Measurements from ENCODE around the gene SMURF2.
"Not testable (repeated sequence)": the region's sequence is repeated elsewhere in the genome, so short reads cannot be mapped to it uniquely, and the experiment has no call there.

The SMURF2 gene

DNA sequence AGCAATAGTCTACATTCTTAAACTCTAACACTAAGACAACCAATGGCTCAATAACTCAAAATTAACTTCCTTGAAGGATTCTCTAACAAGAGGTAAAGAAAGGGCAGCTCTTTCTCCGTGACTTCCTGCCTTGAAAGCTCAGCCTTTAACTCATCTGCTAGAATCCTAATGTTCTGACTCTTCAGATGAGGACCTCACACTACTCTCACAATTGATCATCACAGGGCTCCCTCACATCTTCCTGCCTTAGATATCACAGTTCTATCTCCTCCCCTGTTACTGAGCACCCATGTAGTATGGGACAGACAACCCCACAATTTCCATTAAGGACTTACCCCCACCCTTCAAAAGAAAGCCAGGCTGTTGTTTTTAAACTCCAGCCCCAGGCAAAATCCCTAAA lies 33.5 kb downstream of the SMURF2 start:
- no peak for DNase-seq

DNA sequence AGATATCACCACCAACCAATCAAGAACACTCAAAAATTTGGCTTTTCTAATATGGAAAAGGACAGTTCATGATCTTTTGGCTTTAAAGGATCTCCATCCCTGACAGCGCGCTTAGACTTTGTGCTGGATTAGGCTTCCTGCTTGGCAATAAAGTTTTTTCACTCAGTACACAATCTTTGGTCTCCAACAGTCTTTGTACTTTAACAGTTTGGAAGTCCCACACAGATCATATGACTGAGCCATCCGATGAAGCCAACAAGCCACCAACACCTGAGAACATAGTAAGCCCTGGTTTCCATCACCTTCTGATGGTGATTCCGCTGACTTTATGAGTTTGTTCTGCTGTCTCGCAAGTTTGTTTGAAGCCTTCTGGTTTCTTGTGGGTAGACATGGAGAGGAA lies 34.3 kb downstream of the SMURF2 start:
- no peak for DNase-seq

DNA sequence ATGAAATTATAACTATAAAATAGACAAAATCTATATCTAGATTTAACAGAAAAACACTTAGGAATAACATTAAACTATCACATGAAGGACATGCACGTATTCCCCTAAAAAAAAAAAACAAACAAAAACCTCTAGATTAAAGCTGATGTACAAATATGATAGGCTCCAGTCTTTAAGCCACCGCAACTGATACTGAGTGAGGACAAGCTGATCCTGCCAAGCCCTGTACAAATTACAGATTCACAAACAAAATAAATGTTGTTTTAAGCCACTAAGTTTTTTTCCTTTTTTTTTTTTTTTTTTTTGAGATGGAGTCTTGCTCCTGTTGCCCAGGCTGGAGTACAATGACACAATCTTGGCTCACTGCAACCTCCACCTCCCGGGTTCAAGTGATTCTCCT lies 35.3 kb downstream of the SMURF2 start:
- no peak for DNase-seq

DNA sequence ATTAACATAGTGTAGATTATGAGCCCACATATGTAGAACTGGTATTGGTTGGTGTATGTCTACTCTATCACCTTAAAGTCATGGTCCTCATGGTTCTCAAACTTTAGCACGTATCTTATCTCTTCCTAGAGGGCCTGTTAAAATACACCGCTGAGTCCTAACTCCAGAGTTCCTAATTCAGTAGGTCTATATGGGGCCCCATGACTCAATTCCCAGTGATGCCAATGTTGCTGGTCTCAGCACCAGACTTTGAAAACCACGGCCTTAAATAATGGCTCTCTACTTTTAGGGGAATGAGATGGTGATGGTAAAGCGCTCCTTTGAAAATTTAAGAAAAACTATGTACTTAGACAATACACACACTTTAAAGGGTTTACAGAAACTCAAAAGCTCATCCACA lies 36.6 kb downstream of the SMURF2 start:
- DNase-seq, result no peak

DNA sequence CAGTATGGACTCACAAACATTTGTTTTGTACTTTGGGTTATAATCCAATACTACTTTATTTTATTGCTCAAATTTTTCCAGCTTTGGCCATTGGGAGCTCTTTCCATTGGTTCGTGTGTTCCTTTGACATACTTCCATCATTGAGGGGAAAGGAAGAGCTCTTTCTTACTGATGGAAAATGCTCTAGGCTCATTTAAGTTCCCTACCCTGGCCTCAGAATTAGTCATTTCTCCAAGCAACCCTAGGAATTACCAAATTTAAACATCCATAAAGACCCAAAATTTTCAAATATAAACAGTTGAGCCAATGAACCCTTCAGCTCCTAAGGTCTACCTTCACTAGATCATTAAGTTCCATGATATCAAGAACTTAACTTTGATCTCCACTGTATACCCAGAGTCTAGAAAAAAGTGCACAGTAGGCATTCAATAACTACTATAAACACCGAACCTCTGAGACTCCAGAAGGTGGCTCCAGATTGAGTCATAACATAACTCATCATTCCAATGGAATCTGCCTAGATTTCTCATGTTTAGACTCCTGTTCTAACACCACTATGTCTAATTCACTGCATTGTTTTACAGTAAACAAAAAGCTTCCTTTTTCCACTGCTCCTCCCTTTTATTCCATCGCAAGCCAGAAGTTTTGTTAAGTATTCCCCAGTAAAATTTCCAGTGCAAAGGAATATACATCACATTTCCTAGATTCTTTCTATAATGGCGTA lies 39.0 kb downstream of the SMURF2 start:
- no peak for DNase-seq

DNA sequence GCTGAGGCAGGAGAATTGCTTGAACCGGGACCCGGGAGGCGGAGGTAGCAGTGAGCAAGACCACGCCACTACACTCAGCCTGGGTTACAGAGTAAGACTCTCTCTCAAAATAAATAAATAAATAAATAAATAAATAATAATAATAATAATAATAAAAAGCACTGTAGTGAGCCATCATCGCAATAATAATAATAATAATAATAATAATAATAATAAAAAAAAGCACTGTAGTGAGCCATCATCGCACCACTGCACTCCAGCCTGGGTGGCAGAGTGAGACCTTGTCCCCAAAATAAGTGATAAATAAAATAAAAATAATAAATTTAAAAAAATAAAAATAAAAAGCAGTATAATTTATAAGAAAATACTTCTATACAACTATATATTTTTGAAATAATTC lies 40.3 kb downstream of the SMURF2 start:
- DNase-seq, result no peak

DNA sequence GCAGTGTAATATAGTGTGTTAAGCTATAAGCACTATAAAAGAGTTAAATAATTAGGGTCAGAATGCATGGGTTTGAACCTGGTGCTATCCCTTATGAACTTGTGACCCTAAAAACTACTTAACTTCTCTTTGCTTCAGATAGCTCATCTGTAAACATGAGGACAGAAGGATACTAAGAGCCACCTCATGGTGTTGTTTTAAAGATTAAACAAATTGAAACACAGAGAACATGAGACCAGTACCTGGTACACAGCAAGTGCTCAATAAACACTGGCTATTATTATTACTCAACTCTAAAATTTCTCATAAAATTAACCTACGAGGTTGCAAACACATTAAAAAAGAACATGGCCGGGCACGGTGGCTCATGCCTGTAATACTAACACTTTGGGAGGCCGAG lies 43.3 kb downstream of the SMURF2 start:
- no peak for DNase-seq

DNA sequence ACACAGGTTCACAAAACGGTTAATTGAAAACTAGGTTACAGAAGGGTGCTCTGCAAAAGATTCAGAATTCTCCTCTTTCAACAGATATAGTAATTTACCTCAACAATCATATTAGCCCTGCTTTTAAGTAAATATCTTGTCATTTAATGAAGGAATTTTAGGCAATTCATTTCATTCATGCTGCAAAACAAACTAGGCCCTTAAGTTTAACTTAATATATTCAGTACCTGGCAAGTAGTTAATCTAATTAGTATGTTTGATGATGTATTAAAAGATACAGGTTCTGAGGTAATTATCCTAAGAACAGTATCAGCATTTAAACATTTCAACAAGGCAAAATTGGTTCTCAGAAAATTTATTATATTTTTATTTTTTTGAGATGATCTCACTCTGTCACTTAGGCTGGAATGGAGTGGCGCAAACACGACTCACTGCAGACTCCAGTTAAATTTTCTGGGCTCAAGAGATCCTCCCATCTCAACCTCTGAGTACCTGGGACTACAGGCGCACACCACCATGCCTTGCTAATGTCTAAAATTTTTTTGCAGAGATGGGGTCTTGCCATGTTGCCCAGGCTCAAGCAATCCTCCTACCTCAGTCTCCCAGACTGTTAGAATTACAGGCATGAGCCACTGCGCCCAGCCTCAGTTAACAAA lies 44.9 kb downstream of the SMURF2 start:
- no peak for DNase-seq

DNA sequence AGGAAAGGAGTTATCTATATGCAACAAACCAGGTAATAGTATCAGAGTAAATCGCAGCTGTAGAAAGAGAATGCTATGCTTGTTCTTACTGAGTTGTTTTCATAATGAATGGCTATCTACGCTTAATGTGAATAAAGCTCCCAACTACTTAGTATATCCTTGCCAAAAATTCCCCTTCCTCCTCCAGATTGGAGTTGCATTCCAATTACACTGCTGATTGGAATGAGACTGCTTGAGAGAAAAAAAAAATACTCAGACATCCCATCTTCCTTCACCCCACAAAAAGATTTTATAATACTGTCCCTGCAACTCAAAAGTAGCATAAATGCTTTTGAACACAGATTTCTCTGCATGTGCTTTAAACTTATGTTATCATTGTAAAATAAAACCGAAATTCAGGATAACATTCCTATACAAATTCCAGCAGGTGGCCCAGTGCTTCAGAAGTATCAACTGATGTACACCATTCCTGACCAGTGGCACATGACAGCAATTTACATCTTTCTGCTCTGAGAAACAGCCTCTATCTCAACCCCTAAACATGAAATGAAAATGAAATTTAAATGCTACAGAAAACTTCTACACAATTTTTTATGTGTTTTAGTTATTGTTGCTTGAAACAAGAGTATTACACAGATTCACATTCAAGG lies 47.0 kb downstream of the SMURF2 start:
- no peak for DNase-seq

DNA sequence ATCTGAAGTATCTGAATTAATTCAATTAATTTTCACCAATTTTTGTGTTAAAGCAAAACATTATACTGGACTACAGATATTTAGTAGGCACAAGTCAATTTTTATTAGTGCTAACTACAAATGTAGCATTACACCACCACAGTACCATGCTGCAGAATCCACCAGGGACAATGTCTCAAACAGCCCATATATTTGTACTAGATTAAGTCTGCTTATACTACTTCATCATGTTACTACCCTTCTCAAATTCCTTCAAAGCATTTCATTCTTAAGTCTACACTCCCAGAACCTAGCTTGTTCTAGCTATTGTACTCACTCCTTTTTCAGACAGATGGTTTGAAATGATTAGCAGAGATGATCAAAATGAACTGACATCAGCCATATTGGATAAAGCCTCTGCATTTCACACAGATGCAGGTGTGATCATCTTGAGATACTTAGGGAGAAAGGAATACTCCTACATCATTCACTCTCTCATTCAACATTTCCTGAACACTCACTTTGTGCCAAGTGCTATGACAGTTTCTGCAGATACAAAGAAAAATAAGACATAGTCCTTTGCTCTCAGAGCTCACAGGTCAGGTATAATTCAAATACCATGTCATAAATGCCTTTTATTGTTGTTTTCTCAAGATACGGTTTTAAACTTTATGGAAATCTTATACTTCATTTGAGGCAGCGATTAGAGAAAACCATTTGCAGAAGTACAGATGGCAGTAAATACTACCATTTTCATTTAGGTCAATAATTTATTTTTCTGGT lies 47.7 kb downstream of the SMURF2 start:
- no peak for DNase-seq

DNA sequence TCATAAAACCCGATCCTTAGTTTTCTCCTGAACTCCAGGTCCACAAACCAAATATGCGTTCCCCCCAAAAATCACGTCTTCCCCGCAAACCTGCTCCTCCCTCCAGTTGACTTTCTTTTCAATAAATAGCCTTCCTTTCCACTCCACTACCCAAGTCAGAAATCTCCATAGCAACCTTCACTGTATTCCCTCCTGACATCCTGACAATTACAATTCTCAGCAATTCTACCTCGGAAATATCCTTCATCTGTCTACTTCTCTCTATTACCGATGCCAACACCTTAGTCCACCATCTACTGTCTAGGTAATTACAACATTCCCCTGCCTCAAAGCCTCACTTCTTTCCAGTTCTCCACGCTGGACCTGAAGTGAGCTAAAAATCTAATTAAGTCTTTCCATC lies 50.7 kb downstream of the SMURF2 start:
- no peak for DNase-seq

DNA sequence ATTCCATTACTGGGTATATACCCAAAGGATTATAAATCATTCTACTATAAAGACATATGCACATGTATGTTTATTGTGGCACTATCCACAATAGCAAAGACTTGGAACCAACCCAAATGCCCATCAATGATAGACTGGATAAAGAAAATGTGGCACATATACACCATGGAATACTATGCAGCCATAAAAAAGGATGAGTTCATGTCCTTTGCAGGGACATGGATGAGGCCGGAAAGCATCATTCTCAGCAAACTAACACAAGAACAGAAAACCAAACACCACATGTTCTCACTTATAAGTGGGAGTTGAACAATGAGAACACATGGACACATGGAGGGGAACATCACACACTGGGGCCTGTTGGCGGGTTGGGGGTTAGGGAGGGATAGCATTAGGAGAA lies 51.9 kb downstream of the SMURF2 start:
- not testable (repeated sequence) for DNase-seq

DNA sequence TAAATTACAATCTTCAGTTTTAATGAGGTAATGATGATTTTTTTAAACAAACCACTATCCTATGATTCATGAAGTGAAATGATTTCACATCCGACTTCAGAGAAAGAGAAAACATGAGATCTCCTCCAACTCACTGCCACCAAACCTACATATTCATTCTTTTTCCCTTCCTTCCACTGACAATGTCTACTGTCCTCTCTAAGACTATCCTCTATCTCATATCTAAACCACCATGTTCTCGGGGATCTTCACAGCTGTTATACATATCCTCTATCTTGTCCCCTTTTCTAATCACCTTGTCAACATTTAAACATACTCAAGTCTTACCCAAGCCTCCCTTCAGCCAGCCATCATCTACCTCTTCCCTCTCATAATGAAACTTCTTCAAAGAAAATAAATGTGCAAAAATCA lies 53.5 kb downstream of the SMURF2 start:
- no peak for DNase-seq

DNA sequence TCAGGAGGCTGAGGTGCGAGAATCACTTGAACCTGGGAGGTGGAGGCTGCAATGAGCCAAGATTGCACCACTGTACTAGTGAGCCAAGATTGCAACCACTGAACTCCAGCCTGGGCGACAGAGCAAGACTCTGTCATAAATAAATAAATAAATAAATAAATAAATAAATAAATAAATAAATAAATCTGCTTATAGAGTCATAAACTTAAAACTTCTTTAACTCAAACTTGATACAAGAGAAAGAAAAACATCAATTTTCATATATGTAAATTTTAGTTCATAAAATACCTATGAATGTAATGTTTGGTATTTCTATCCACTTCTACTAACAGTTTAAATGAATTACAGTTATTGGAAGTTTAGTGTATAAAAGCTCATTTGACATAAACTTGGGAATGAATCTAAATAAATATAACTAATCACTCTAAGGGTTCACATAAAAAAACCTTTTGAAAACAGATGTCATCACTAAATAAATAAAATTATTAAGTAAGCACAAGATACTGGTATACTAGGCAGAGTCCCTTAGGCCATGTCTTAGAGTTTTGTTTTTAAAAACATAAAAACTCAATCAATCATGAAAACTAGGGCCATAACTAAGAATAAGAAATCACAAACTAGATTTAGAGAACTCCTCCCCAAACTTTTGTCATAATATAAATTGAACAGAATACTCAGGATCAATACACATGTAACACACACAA lies 54.1 kb downstream of the SMURF2 start:
- DNase-seq, result no peak

DNA sequence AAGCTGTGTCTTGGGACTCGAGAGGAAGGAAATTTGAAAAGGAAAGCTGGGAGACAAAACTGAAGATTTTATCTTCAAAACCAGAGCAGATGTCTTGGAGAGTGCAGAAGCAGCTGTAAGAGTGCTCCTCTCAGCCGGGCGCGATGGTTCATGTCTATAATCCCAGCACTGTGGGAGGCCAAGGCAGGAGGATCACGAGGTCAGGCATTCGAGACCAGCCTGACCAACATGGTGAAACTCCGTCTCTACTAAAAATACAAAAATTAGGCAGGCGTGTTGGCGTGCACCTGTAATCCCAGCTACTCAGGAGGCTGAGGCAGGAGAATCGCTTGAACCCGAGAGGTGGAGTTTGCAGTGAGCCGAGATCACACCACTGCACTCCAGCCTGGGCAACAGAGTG lies 57.6 kb downstream of the SMURF2 start:
- DNase-seq, result not testable (repeated sequence)

DNA sequence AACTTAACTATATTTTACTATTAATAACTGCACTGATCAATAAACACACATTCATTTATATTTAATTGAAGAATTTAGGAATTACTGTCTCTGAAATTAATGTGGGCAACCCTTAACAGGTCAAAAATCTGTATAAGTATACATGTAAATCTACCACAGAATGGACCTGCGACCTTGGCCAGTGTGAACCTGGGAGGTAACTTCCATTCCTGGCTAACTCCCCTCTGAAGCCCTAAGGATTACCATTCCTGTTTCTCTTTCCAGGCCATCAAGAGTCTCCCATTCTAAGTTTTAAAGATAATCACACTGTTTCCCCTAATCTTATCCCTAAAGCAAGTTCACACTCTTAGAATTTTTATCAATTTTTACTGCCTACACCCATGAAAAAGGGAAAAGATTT lies 58.1 kb downstream of the SMURF2 start:
- no peak for DNase-seq

DNA sequence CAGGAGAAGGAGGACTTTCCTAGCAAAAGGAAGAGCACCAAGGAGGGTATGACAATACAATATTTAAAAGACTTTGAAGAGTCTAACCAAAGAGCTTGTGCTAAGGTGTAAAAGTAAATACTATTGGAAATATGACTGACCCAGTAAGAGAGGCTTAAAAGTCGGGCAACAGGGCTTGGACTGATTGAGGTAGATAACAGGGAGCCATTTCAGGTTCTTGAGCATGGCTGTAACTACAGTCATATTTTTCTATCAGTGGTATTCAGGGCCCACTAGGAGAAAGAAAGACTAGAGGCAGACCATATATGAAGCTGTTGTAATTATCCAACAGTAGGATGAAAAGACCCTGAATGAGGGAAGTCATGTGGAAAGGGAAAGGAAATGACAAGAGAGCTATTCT lies 62.3 kb downstream of the SMURF2 start:
- no peak for DNase-seq

DNA sequence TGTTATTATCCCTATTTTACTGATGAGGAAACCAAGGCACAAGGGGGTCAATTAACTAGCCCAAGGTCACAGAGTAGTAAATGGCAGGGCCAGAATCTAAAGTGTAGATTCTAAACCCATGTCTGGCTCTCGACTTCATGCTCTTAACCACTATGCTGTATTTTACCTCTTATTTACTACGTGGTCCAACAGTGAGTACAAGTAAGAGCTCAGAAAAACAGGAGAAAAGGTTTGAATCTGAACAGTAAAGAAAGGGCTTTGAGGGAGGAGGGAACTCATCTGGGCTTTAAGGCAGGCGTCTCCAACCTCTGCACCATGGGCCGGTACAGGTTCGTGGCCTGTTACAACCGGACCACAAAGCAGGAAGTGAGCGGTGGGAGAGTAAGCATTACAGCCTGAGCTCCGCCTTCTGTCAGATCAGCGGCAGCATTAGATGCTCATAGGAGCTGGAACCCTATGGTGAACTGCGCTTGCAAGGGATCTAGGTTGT lies 62.9 kb downstream of the SMURF2 start:
- DNase-seq, result peak; percentile 34

DNA sequence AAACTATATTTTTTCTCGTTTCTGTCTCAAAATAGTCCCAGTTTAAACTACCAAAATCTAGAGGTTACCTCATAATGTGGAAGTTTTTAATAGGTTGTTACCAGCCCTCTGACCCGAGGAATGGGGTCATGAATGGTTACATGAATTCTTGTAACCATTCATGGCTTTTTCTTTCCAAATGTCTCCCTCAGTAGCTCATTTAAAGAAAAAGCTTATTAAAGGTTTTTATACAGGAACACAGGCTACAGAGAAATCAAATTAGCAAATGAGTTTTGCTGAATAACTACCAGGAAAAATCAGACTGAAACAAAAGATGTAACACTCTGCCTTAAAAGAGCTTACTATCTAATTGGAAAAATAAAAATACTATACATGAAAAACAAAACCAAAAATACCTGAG lies 63.4 kb downstream of the SMURF2 start:
- DNase-seq, result no peak

DNA sequence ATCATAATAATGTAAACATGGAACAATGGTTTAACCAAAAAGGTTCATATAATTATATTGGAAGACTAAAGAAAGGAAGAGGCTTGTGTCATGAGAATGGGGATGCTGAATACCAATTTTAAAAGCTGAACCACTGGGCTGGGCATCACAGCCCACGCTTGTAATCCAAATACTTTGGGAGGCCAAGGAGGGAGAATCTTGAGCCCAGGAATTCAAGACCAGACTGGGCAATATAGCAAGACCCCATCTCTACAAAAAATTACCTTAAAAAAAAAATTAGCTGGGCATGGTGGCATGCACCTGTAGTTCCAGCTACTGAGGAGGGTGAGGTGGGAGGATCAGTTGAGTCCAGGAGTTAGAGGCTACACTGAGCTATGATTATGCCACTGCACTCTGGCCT lies 65.1 kb downstream of the SMURF2 start:
- no peak for DNase-seq

DNA sequence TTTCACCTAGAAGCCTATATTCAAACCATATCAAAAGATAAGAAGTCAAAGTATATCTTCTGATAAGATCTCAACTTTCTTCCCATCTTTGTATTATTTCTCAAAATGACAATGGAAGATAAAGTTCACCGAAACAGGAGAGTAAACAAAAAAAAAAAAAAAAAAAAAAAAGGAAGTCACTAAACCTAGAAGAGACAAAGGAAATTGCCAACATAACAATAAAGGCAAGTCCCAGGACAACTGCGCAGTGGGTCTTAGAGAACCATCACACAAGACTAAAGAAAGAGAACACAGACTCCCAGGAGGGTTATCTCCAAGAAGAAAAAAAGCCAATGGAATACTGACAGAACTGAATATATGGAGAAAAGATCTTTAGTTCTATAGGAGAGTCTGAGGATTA lies 65.7 kb downstream of the SMURF2 start:
- DNase-seq, result no peak

DNA sequence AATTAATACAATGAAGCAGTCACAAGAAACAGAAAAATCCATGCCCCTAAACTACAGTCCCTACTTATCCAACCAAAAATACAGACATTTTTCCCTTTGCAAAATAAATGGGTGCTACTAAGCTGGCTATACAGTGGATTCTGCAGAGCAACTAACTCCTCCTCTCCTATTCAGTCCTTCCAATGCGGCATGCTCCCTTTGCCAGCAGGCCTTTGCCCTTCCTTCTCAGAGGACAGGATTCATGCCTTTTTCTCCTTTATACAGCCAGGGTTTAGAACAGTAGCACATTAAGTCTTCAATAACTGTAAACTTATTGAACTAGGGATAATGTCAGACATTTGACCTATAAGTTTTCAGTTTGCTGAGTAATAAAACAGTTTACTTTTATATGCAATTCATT lies 70.2 kb downstream of the SMURF2 start:
- no peak for DNase-seq

DNA sequence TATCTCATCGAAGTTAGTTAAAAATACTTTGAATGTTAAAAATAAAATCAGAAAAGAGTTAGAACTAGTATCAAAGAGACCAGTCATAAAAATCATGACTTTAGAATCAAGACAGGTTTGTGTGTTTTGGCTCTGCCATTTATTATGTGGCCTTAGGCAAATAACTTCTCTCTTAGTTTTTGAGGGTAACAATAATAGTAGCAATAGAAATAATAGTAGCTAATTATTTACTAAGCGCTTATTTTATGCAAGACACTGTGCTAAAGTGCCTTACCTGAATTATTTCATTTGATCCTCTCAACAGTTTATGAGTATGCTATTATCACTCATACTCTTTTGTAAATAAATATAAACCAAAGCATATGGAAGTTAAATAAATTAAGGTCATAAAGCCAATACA lies 77.0 kb downstream of the SMURF2 start:
- no peak for DNase-seq

Data from activated naive CD4-positive, alpha-beta T cell treated with anti-CD3 and anti-CD28 coated beads, Interleukin-2, amount 50 U/mL, for 16 hours (primary cell).